WTC11 (cell line): ENCODE data around the gene CD4. TPM values are rescaled to one million over a fixed set of nuclear protein-coding genes. Genes with fewer than 3 reads are reported as not detected.

Experiments used
- ATAC-seq: fragments of 200-7000 bp; cut with Tn5 transposase; 2 replicates; pipeline ENCODE4 v1.10.0; 2021; ENCODE audit warnings: mild to moderate bottlenecking, moderate library complexity
- CTCF ChIA-PET: fragments of 300-600 bp; sonication (Branson Sonifier 250); formaldehyde crosslinking; loops from one replicate; lab custom pipeline; 2021; ENCODE audit warnings: antibody characterized with exemption; lab: Charles Lee
- POLR2A ChIA-PET: fragments of 350-600 bp; sonication (Branson Sonifier 250); formaldehyde crosslinking; loops from one replicate; lab custom pipeline; 2021; ENCODE audit warnings: antibody characterized with exemption; lab: Charles Lee
- DNase-seq: peaks from one replicate; pipeline ENCODE4 v3.0.0; 2021; ENCODE audit warnings: low spot score
- H3K27ac Mint-ChIP-seq: 2 replicates; pipeline ENCODE4 v1.8.0; 2021; ENCODE audit warnings: mixed read lengths
- H3K27me3 Mint-ChIP-seq: 2 replicates; pipeline ENCODE4 v1.8.0; 2021; ENCODE audit warnings: low read depth, mild to moderate bottlenecking, moderate library complexity, mixed read lengths
- H3K36me3 Mint-ChIP-seq: 2 replicates; pipeline ENCODE4 v1.8.0; 2021; ENCODE audit warnings: mixed read lengths
- H3K4me1 Mint-ChIP-seq: 2 replicates; pipeline ENCODE4 v1.8.0; 2022; ENCODE audit warnings: mixed read lengths
- H3K4me3 Mint-ChIP-seq: 2 replicates; pipeline ENCODE4 v1.8.0; 2021; ENCODE audit warnings: mild to moderate bottlenecking, moderate library complexity, mixed read lengths
- H3K9me3 Mint-ChIP-seq: 2 replicates; pipeline ENCODE4 v1.8.0; 2021; ENCODE audit warnings: mixed read lengths
- CREB1 ChIP-seq: sonication (generic); formaldehyde crosslinking; IDR thresholded peaks from 2 replicates; pipeline ENCODE4 v1.8.0; 2023; ENCODE audit warnings: mild to moderate bottlenecking, missing genetic modification reagents
- CREM ChIP-seq: sonication (generic); formaldehyde crosslinking; IDR thresholded peaks from 2 replicates; pipeline ENCODE4 v1.8.1; 2022; ENCODE audit warnings: mild to moderate bottlenecking, missing genetic modification reagents, moderate library complexity
- CTCF ChIP-seq: fragments of 200-600 bp; IDR thresholded peaks from 2 replicates; pipeline ENCODE4 v1.8.0; 2022; ENCODE audit warnings: antibody characterized with exemption
- E2F1 ChIP-seq: sonication (generic); formaldehyde crosslinking; IDR thresholded peaks from 2 replicates; pipeline ENCODE4 v1.8.0; 2022; ENCODE audit warnings: mild to moderate bottlenecking, missing genetic modification reagents
- E2F5 ChIP-seq: sonication (generic); formaldehyde crosslinking; IDR thresholded peaks from 2 replicates; pipeline ENCODE4 v1.8.1; 2022; ENCODE audit warnings: mild to moderate bottlenecking, moderate library complexity, missing genetic modification reagents
- ELF4 ChIP-seq: sonication (generic); formaldehyde crosslinking; IDR thresholded peaks from 2 replicates; pipeline ENCODE4 v1.8.1; 2022; ENCODE audit warnings: low read depth, mild to moderate bottlenecking, moderate library complexity, missing genetic modification reagents
- ERG ChIP-seq: fragments of 250-450 bp; sonication (Bioruptor Pico); IDR thresholded peaks from 2 replicates; pipeline ENCODE4 v1.8.0; 2021; ENCODE audit warnings: mild to moderate bottlenecking
- ESRRA ChIP-seq: sonication (generic); formaldehyde crosslinking; IDR thresholded peaks from 2 replicates; pipeline ENCODE4 v1.8.1; 2022; ENCODE audit warnings: mild to moderate bottlenecking, missing genetic modification reagents, borderline replicate concordance
- HMGA2 ChIP-seq: fragments of 250-450 bp; sonication (Bioruptor Pico); IDR thresholded peaks from 2 replicates; pipeline ENCODE4 v1.4.0; 2021; ENCODE audit warnings: mild to moderate bottlenecking, moderate library complexity
- IRF2 ChIP-seq: sonication (generic); formaldehyde crosslinking; IDR thresholded peaks from 2 replicates; pipeline ENCODE4 v1.8.0; 2022; ENCODE audit warnings: low read depth, missing genetic modification reagents, borderline replicate concordance
- JAZF1 ChIP-seq: fragments of 250-450 bp; sonication (Bioruptor Pico); IDR thresholded peaks from 2 replicates; pipeline ENCODE4 v1.9.0; 2021; ENCODE audit warnings: moderate library complexity, mild to moderate bottlenecking, inconsistent platforms
- JUN ChIP-seq: sonication (generic); formaldehyde crosslinking; IDR thresholded peaks from 2 replicates; pipeline ENCODE4 v1.8.0; 2023; ENCODE audit warnings: mild to moderate bottlenecking, missing genetic modification reagents
- MYBL2 ChIP-seq: sonication (generic); formaldehyde crosslinking; IDR thresholded peaks from 2 replicates; pipeline ENCODE4 v1.8.1; 2023; ENCODE audit warnings: mild to moderate bottlenecking, moderate library complexity, missing genetic modification reagents
- NFYB ChIP-seq: sonication (generic); formaldehyde crosslinking; conservative IDR thresholded peaks from 2 replicates; pipeline ENCODE4 v1.8.0; 2022; ENCODE audit warnings: low read depth, missing genetic modification reagents
- RORB ChIP-seq: fragments of 250-450 bp; sonication (Bioruptor Pico); IDR thresholded peaks from 2 replicates; pipeline ENCODE4 v1.9.0; 2021; ENCODE audit warnings: mild to moderate bottlenecking
- SMAD4 ChIP-seq: sonication (generic); formaldehyde crosslinking; IDR thresholded peaks from 2 replicates; pipeline ENCODE4 v1.8.0; 2022; ENCODE audit warnings: mild to moderate bottlenecking, missing genetic modification reagents
- ZBTB21 ChIP-seq: sonication (generic); formaldehyde crosslinking; IDR thresholded peaks from 2 replicates; pipeline ENCODE4 v1.8.1; 2023; ENCODE audit warnings: mild to moderate bottlenecking, missing genetic modification reagents, borderline replicate concordance
- ZNF396 ChIP-seq: fragments of 250-450 bp; sonication (Bioruptor Pico); IDR thresholded peaks from 2 replicates; pipeline ENCODE4 v1.8.0; 2021; ENCODE audit warnings: mild to moderate bottlenecking, moderate library complexity, borderline replicate concordance
- total RNA-seq: library from RNA; stranded (reverse); gene quantifications from 3 replicates; pipeline ENCODE4 v1.2.3, GENCODE V29; 2021
- TF ChIP-seq, protein P1 (sequence below): sonication (generic); formaldehyde crosslinking; IDR thresholded peaks from 2 replicates; pipeline ENCODE4 v1.8.0; 2023; ENCODE audit warnings: missing genetic modification reagents, mild to moderate bottlenecking, borderline replicate concordance
- TF ChIP-seq, protein P2 (sequence below): sonication (generic); formaldehyde crosslinking; IDR thresholded peaks from 2 replicates; pipeline ENCODE4 v1.8.1; 2023; ENCODE audit warnings: mild to moderate bottlenecking, missing genetic modification reagents, borderline replicate concordance
- TF ChIP-seq, protein P3 (sequence below): sonication (generic); formaldehyde crosslinking; IDR thresholded peaks from 2 replicates; pipeline ENCODE4 v1.8.0; 2022; ENCODE audit warnings: mild to moderate bottlenecking, missing genetic modification reagents
- TF ChIP-seq, protein P4 (sequence below): sonication (generic); formaldehyde crosslinking; IDR thresholded peaks from 2 replicates; pipeline ENCODE4 v1.8.0; 2023; ENCODE audit warnings: missing genetic modification reagents

CD4 gene
- total RNA-seq, 1 experiment from 2014 or later: 2.5 TPM

DNA sequence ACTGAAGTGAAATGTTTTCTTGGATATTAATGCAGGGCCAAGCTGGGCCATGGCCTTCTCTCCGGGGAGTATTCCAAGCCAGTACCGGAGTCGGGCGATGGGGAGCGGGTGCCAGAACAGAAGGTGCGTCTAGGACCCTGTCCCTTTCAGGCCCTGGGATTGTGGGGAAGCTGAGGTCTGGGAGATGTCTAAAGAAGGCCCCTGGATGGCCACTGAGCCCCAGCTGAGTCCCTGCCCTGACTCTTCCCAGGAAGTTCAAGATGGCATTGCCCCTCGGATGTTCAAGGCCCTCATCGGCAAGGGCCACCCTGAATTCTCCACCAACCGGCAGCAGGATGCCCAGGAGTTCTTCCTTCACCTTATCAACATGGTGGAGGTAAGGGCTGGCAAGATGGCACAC lies 70.8 kb downstream of the CD4 start:
- Mint-ChIP-seq H3K4me3 (no peak overlapping the region), H3K4me1 (peaks cover 2% of the 10 kb centered on the region; the same call in 1 of the 2 replicates), H3K27me3 (no peaks in the 10 kb centered on the region), H3K36me3 (peaks cover 76% of the 10 kb centered on the region), H3K27ac (no peak overlapping the region), H3K9me3 (no peaks in the 10 kb centered on the region)
- ChIA-PET CTCF (interaction anchor here (2.0 kb wide), 1 partner anchor 9 kb away, joined by 5 read pairs; no protein-coding TSS in a partner anchor), POLR2A (no interaction called here)
- DNase-seq (no peak), ATAC-seq (no peak)
- TF ChIP-seq ZBTB21 (no peak), SMAD4 (CRISPR knock-in tag) (no peak), CTCF (no peak), E2F1 (CRISPR knock-in tag) (no peak), JAZF1 (CRISPR knock-in tag) (no peak), HMGA2 (CRISPR knock-in tag) (no peak), IRF2 (CRISPR knock-in tag) (no peak)
- TF ChIP-seq, protein P1, sequence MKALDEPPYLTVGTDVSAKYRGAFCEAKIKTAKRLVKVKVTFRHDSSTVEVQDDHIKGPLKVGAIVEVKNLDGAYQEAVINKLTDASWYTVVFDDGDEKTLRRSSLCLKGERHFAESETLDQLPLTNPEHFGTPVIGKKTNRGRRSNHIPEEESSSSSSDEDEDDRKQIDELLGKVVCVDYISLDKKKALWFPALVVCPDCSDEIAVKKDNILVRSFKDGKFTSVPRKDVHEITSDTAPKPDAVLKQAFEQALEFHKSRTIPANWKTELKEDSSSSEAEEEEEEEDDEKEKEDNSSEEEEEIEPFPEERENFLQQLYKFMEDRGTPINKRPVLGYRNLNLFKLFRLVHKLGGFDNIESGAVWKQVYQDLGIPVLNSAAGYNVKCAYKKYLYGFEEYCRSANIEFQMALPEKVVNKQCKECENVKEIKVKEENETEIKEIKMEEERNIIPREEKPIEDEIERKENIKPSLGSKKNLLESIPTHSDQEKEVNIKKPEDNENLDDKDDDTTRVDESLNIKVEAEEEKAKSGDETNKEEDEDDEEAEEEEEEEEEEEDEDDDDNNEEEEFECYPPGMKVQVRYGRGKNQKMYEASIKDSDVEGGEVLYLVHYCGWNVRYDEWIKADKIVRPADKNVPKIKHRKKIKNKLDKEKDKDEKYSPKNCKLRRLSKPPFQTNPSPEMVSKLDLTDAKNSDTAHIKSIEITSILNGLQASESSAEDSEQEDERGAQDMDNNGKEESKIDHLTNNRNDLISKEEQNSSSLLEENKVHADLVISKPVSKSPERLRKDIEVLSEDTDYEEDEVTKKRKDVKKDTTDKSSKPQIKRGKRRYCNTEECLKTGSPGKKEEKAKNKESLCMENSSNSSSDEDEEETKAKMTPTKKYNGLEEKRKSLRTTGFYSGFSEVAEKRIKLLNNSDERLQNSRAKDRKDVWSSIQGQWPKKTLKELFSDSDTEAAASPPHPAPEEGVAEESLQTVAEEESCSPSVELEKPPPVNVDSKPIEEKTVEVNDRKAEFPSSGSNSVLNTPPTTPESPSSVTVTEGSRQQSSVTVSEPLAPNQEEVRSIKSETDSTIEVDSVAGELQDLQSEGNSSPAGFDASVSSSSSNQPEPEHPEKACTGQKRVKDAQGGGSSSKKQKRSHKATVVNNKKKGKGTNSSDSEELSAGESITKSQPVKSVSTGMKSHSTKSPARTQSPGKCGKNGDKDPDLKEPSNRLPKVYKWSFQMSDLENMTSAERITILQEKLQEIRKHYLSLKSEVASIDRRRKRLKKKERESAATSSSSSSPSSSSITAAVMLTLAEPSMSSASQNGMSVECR (CRISPR knock-in tag): no peak
- TF ChIP-seq, protein P2, sequence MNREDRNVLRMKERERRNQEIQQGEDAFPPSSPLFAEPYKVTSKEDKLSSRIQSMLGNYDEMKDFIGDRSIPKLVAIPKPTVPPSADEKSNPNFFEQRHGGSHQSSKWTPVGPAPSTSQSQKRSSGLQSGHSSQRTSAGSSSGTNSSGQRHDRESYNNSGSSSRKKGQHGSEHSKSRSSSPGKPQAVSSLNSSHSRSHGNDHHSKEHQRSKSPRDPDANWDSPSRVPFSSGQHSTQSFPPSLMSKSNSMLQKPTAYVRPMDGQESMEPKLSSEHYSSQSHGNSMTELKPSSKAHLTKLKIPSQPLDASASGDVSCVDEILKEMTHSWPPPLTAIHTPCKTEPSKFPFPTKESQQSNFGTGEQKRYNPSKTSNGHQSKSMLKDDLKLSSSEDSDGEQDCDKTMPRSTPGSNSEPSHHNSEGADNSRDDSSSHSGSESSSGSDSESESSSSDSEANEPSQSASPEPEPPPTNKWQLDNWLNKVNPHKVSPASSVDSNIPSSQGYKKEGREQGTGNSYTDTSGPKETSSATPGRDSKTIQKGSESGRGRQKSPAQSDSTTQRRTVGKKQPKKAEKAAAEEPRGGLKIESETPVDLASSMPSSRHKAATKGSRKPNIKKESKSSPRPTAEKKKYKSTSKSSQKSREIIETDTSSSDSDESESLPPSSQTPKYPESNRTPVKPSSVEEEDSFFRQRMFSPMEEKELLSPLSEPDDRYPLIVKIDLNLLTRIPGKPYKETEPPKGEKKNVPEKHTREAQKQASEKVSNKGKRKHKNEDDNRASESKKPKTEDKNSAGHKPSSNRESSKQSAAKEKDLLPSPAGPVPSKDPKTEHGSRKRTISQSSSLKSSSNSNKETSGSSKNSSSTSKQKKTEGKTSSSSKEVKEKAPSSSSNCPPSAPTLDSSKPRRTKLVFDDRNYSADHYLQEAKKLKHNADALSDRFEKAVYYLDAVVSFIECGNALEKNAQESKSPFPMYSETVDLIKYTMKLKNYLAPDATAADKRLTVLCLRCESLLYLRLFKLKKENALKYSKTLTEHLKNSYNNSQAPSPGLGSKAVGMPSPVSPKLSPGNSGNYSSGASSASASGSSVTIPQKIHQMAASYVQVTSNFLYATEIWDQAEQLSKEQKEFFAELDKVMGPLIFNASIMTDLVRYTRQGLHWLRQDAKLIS: no peak
- TF ChIP-seq, protein P3, sequence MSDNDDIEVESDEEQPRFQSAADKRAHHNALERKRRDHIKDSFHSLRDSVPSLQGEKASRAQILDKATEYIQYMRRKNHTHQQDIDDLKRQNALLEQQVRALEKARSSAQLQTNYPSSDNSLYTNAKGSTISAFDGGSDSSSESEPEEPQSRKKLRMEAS (CRISPR knock-in tag): no peak

DNA sequence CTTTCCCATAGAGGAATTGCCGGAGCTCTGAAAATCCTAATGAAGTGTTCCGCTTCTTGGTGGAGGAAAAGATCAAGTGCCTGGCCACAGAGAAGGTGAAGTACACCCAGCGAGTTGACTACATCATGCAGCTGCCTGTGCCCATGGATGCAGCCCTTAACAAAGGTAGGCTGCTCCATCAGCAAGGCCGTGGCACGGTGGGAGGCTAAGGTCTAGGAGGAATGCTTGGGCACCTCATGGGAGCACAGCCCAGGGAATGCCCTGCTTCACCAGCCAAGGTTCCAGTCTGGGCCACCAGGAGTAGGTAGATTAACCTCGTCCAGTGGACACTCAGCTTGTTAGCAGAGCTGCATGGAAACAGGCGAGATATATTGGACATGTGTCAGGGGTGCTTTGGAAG lies 71.6 kb downstream of the CD4 start:
- H3K9me3 Mint-ChIP-seq: no peaks in the 10 kb centered on the region
- no peak for DNase-seq
- ChIA-PET POLR2A (no interaction called here), CTCF (interaction anchor here (0.7 kb wide), 1 partner anchor 8 kb away, joined by 4 read pairs; no protein-coding TSS in a partner anchor)
- ATAC-seq: no peak
- peaks cover 9% of the 10 kb centered on the region for H3K4me1 Mint-ChIP-seq
- no peak overlapping the region for H3K4me3 Mint-ChIP-seq
- H3K27me3 Mint-ChIP-seq: no peaks in the 10 kb centered on the region
- peaks cover 78% of the 10 kb centered on the region for H3K36me3 Mint-ChIP-seq
- no peak overlapping the region for H3K27ac Mint-ChIP-seq
- TF ChIP-seq, protein P4, sequence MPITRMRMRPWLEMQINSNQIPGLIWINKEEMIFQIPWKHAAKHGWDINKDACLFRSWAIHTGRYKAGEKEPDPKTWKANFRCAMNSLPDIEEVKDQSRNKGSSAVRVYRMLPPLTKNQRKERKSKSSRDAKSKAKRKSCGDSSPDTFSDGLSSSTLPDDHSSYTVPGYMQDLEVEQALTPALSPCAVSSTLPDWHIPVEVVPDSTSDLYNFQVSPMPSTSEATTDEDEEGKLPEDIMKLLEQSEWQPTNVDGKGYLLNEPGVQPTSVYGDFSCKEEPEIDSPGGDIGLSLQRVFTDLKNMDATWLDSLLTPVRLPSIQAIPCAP (CRISPR knock-in tag): no peak
- TF ChIP-seq ZNF396 (no peak), ESRRA (CRISPR knock-in tag) (no peak), ERG (CRISPR knock-in tag) (no peak), JUN (CRISPR knock-in tag) (no peak), ELF4 (no peak), E2F5 (CRISPR knock-in tag) (no peak), NFYB (CRISPR knock-in tag) (no peak), CREB1 (CRISPR knock-in tag) (no peak), MYBL2 (CRISPR knock-in tag) (no peak), CREM (CRISPR knock-in tag) (no peak), RORB (CRISPR knock-in tag) (no peak)
